Osteocyte (in vitro differentiated cells): ENCODE measurements around the gene FOXL3. TPM values are rescaled to one million over a fixed set of nuclear protein-coding genes. Genes with fewer than 3 reads are reported as not detected.

Experiments used
- DNase-seq: peaks from one replicate; pipeline ENCODE4 v3.0.0; 2021; ENCODE audit warnings: mixed read lengths; ENCODE audit not compliant: unreplicated experiment; ENCODE audit errors: extremely low spot score
- H3K27ac Mint-ChIP-seq: one replicate; pipeline ENCODE4 v1.8.0; 2021; ENCODE audit warnings: mild to moderate bottlenecking, mixed read lengths; ENCODE audit not compliant: unreplicated experiment
- H3K27me3 Mint-ChIP-seq: one replicate; pipeline ENCODE4 v1.8.0; 2021; ENCODE audit warnings: mixed read lengths; ENCODE audit not compliant: unreplicated experiment
- H3K36me3 Mint-ChIP-seq: one replicate; pipeline ENCODE4 v1.8.0; 2021; ENCODE audit warnings: mixed read lengths; ENCODE audit not compliant: unreplicated experiment
- H3K4me1 Mint-ChIP-seq: one replicate; pipeline ENCODE4 v1.8.0; 2021; ENCODE audit warnings: mixed read lengths; ENCODE audit not compliant: unreplicated experiment
- H3K4me3 Mint-ChIP-seq: one replicate; pipeline ENCODE4 v1.8.0; 2021; ENCODE audit warnings: mild to moderate bottlenecking, moderate library complexity, mixed read lengths; ENCODE audit not compliant: unreplicated experiment
- H3K9me3 Mint-ChIP-seq: one replicate; pipeline ENCODE4 v1.8.0; 2021; ENCODE audit warnings: mixed read lengths; ENCODE audit not compliant: unreplicated experiment
- CTCF ChIP-seq: fragments of 200-600 bp; sonication (generic); IDR thresholded peaks from 2 replicates; pipeline ENCODE4 v1.5.0; 2021; ENCODE audit warnings: antibody characterized with exemption, mild to moderate bottlenecking, moderate library complexity
- total RNA-seq: library from RNA; stranded (reverse); gene quantifications from 2 replicates; pipeline ENCODE4 v1.2.1, GENCODE V29; 2021

FOXL3 gene
- total RNA-seq, 1 donor from 2014 or later, result not detected

DNA sequence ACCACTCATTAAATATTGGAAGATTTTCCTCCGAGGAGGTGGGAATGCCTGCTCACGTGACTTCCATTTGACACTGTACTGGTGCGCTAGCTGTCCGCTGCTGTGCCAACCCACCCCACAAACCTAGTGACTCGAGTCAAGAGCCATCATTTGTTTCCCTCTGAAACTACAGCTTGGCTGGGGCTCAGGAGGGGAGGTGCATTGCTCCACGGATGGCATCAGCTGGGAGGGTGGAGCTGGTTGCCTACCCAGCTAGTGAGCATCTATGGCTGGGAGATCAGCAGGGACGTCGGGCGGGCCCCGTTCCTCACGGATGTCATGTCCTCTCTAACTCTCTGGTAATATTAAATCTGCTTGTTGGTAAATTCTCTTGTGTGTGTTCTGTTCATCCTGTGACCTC lies 9.5 kb upstream of the FOXL3 start:
- no peaks in the 10 kb centered on the region for H3K4me1 Mint-ChIP-seq
- no peaks in the 10 kb centered on the region for H3K36me3 Mint-ChIP-seq
- no peaks in the 10 kb centered on the region for H3K9me3 Mint-ChIP-seq
- no peak overlapping the region for H3K4me3 Mint-ChIP-seq
- DNase-seq, result no peak
- no peak for TF ChIP-seq CTCF
- no peak overlapping the region for H3K27ac Mint-ChIP-seq
- peaks cover 37% of the 10 kb centered on the region for H3K27me3 Mint-ChIP-seq

GRCh38 chr7:281637-282036 lies 8.3 kb upstream of the FOXL3 start:
- Mint-ChIP-seq H3K27ac (no peak overlapping the region), H3K36me3 (no peaks in the 10 kb centered on the region), H3K4me3 (no peak overlapping the region), H3K4me1 (no peaks in the 10 kb centered on the region), H3K27me3 (peaks cover 40% of the 10 kb centered on the region), H3K9me3 (no peaks in the 10 kb centered on the region)
- no peak for TF ChIP-seq CTCF
- no peak for DNase-seq

DNA sequence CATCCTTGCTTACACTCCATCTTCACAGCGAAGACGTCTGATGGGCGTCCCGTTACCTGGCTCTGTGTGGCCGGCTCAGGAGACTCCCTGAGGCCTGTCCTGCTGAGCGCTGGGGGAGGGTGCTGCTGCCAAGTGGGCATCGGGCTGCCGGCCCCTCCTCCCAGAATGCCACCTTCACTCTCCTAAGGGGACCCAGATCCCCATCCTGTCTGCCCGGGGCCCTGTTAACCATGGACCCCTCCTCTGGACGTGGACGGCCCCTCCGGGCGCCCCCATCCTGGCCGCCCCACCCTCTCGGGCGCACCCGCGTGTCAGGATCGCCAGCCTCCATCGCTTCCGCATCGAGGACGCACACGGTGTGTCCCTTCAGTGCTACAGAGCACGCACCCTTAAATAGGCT lies 7.3 kb upstream of the FOXL3 start:
- no peaks in the 10 kb centered on the region for H3K4me1 Mint-ChIP-seq
- DNase-seq, result no peak
- H3K27me3 Mint-ChIP-seq, result peaks cover 42% of the 10 kb centered on the region
- no peak overlapping the region for H3K4me3 Mint-ChIP-seq
- H3K27ac Mint-ChIP-seq, result no peak overlapping the region
- TF ChIP-seq CTCF, result no peak
- no peaks in the 10 kb centered on the region for H3K36me3 Mint-ChIP-seq
- no peaks in the 10 kb centered on the region for H3K9me3 Mint-ChIP-seq

DNA sequence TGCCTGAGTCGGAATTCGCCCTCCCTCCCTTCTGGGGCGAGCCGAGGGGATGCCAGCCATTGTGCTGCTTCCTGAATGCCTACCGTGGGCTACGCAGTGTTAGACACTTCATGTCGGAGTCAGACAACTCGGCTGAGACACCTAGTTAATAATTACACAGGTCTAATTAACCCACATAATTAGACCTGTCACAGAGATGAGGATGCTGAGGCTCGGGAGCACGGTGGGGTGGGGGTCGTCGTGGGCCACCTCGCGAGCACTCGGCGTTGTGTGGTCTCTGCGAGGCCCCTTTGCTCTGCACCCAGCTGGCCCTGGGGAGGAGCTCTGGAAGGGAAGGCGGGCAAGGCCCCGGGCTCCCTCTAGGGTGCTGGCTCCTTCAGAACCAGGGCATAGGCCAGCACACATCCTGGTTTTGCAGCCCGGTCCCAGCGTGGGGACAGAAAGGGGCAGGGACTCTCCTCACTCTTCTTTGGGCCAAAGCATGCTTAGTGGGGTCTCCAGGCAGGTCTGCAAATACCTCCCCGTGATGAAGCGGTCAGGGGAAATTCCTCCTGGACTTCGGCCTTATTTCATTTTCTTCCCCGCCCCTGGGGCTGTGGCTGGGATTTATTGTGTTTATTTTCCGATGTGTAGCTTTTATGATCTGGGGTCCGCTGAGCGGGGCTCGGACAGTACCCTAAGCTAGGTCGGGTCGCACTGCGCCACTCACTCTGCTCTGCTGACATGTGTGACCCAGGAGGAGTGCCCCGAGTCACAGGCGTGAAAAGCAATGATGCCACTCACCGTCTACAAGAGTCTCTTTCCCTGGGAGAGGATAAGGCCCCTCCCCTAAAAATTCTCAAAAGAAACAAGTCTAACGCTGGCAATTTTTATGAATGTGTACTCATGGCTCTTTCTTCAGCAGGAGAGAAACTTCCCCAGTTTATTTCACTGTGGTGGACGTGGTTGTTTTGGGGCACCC lies 4.9 kb upstream of the FOXL3 start:
- H3K36me3 Mint-ChIP-seq, result no peaks in the 10 kb centered on the region
- H3K4me3 Mint-ChIP-seq, result no peak overlapping the region
- no peak overlapping the region for H3K27ac Mint-ChIP-seq
- H3K27me3 Mint-ChIP-seq, result peaks cover 43% of the 10 kb centered on the region
- no peak for TF ChIP-seq CTCF
- no peaks in the 10 kb centered on the region for H3K4me1 Mint-ChIP-seq
- no peak for DNase-seq
- H3K9me3 Mint-ChIP-seq, result no peaks in the 10 kb centered on the region

- Mint-ChIP-seq H3K4me1 (no peaks in the 10 kb centered on the region), H3K4me3 (no peak overlapping the region), H3K9me3 (no peaks in the 10 kb centered on the region), H3K27me3 (peaks cover 38% of the 10 kb centered on the region), H3K27ac (no peak overlapping the region), H3K36me3 (no peaks in the 10 kb centered on the region)
- no peak for DNase-seq
- TF ChIP-seq CTCF, result no peak
These were observed 4.2 kb upstream of the FOXL3 start for GRCh38 chr7:285731-286130.
